ENCODE measurements around the gene C1QTNF3. TPM values are rescaled to one million over a fixed set of nuclear protein-coding genes. Genes with fewer than 3 reads are reported as not detected.

C1QTNF3 gene
- total and polyA plus RNA-seq, 2 experiments from 2014 or later, result 1.7 to 2.0 TPM

GRCh38 chr5:34038390-34038789 is 4.6 kb downstream of the C1QTNF3 start (continued):
- TF ChIP-seq CTCF (conservative IDR thresholded peaks at IDR 0.05; ENCODE audit: low read depth in 2 of 2) (no peak), JUNB (IDR thresholded peaks at IDR 0.05; ENCODE audit: unreplicated experiment) (no peak)

- no peak overlapping the region for H3K27ac ChIP-seq (ENCODE audit: low read depth)
These were observed 5.3 kb downstream of the C1QTNF3 start for GRCh38 chr5:34037726-34038125.

More at GRCh38 chr5:34037726-34038125, 5.3 kb downstream of the C1QTNF3 start:
- Histone ChIP-seq H3K36me3 (ENCODE audit: insufficient read depth) (no peaks in the 10 kb centered on the region), H3F3A (replicated peaks; ENCODE audit: low read depth) (no peaks in the 10 kb centered on the region), H3K4me3 (no peak overlapping the region), H3K4me1 (ENCODE audit: insufficient read depth) (no peaks in the 10 kb centered on the region; the same call in 1 of the 2 replicates), H3K79me2 (replicated peaks; ENCODE audit: insufficient read depth) (no peaks in the 10 kb centered on the region), H4K20me1 (replicated peaks; ENCODE audit: insufficient read depth) (no peaks in the 10 kb centered on the region), H3K9me2 (ENCODE audit: insufficient read depth) (peaks cover 25% of the 10 kb centered on the region), H2AFZ (no peak overlapping the region), H3K4me2 (no peak overlapping the region), H3K27me3 (ENCODE audit: insufficient read depth) (no peaks in the 10 kb centered on the region)
- H3K27ac Mint-ChIP-seq, result no peak overlapping the region
- peaks cover 4% of the 10 kb centered on the region for H3K36me3 Mint-ChIP-seq (ENCODE audit: low read depth)
- no peak for ATAC-seq
- no peak for DNase-seq (ENCODE audit: low spot score)
- H3K4me3 Mint-ChIP-seq, result no peak overlapping the region
- peaks cover 13% of the 10 kb centered on the region for H3K4me1 Mint-ChIP-seq
- TF ChIP-seq ZNF114 (CRISPR knock-in tag; IDR thresholded peaks at IDR 0.05) (no peak), CTCF (conservative IDR thresholded peaks at IDR 0.05; ENCODE audit: low read depth in 2 of 2) (no peak), NANOG (IDR thresholded peaks at IDR 0.05; ENCODE audit: borderline replicate concordance) (no peak), REST (IDR thresholded peaks at IDR 0.05; ENCODE audit: unreplicated experiment) (no peak), ZNF462 (CRISPR knock-in tag; IDR thresholded peaks at IDR 0.05) (no peak), JUNB (IDR thresholded peaks at IDR 0.05; ENCODE audit: unreplicated experiment) (no peak), ZNF331 (CRISPR knock-in tag; IDR thresholded peaks at IDR 0.05; ENCODE audit: low read depth) (no peak), ETS1 (IDR thresholded peaks at IDR 0.05) (no peak), EZH2 (IDR thresholded peaks at IDR 0.05; ENCODE audit: low read depth, unreplicated experiment) (no peak)
- H3K9me3 Mint-ChIP-seq, result no peaks in the 10 kb centered on the region
- peaks cover under 1% of the 10 kb centered on the region for H3K27me3 Mint-ChIP-seq (ENCODE audit: insufficient read depth, low read depth, poor library complexity)

Measured in GM23338 (cell line).